K562 (cell line): Measurements from ENCODE around the gene AKAP3. TPM values are rescaled to one million over a fixed set of nuclear protein-coding genes. Genes with fewer than 3 reads are reported as not detected.

Source experiments
- ATAC-seq: fragments of 200-7000 bp; cut with Tn5 transposase; 3 replicates; pipeline ENCODE4 v1.9.1; 2020; ENCODE audit warnings: moderate library complexity
- BruUV-seq: library from RNA; stranded (reverse); fragments of 400-500 nt; replicated peaks from 2 replicates; lab custom pipeline; 2021; lab: Mats Ljungman, UMichigan
- CTCF ChIA-PET: fragments of 300-600 bp; formaldehyde crosslinking; extraction: SDS; loops from one replicate; lab custom pipeline; 2021; ENCODE audit warnings: low intra/inter-chr PET ratio; lab: Yijun Ruan, JAX
- POLR2A ChIA-PET: fragments of 300-600, 350-650 bp; sonication (Branson Sonifier 250); formaldehyde crosslinking; extraction: SDS; loops from one replicate; lab custom pipeline; 2021; ENCODE audit warnings: antibody characterized with exemption, inconsistent platforms; lab: Yijun Ruan, JAX
- DNase-seq, 4 experiments: peaks; one replicate each; pipeline versions ENCODE4 v3.0.0 to v3.0.0-alpha.2; 2011 to 2018; ENCODE audit warnings: low spot score in 3 of 4, mixed read lengths in 3 of 4; ENCODE audit errors: extremely low read depth in 1 of 4
- FAIRE-seq: peaks from 2 replicates; lab custom pipeline; 2011; peaks lifted over from hg19 to GRCh38; lab: Jason Lieb, UNC
- H2AFZ ChIP-seq: 2 replicates; pipeline ENCODE4 v1.6.0; 2011; ENCODE audit warnings: low read depth, low read length, control low read depth, inconsistent platforms
- H3K27ac ChIP-seq: fragments of 200-600 bp; 3 replicates; pipeline ENCODE4 v1.8.0; 2011; ENCODE audit warnings: low read depth, mild to moderate bottlenecking, control low read depth, inconsistent platforms, low read length, moderate library complexity, mixed read lengths; ENCODE audit errors: extremely low read depth
- H3K27me3 ChIP-seq, 2 experiments: fragments of 300-600 bp in 1 of 2; 2 replicates in 1 of 2; 3 replicates in 1 of 2; pipeline versions ENCODE4 v1.6.0 to v1.8.0; 2011; ENCODE audit warnings: inconsistent platforms in 2 of 2, low read length in 2 of 2, mild to moderate bottlenecking in 1 of 2, mixed read lengths in 1 of 2, moderate library complexity in 1 of 2; ENCODE audit not compliant: control insufficient read depth in 2 of 2, insufficient read depth in 2 of 2
- H3K36me3 ChIP-seq: fragments of 300-600 bp; 3 replicates; pipeline ENCODE4 v1.8.0; 2011; ENCODE audit warnings: mild to moderate bottlenecking, low read length, inconsistent platforms; ENCODE audit not compliant: control insufficient read depth, insufficient read depth
- H3K4me1 ChIP-seq, 2 experiments: fragments of 200-600 bp in 1 of 2; replicated peaks in 1 of 2; 2 replicates in 1 of 2; 3 replicates in 1 of 2; pipeline versions ENCODE4 v1.5.1 to v1.8.0; 2011; ENCODE audit warnings: inconsistent platforms in 2 of 2, low read length in 2 of 2, mild to moderate bottlenecking in 1 of 2, mixed read lengths in 1 of 2, moderate library complexity in 1 of 2; ENCODE audit not compliant: control insufficient read depth in 2 of 2, insufficient read depth in 2 of 2
- H3K4me2 ChIP-seq: 2 replicates; pipeline ENCODE4 v1.6.1; 2011; ENCODE audit warnings: low read length, control low read depth, inconsistent platforms, mixed read lengths; ENCODE audit not compliant: insufficient read depth
- H3K4me3 ChIP-seq: fragments of 200-600 bp; sonication (generic), shearing (Covaris generic); 2 replicates; pipeline ENCODE4 v1.5.1; 2016; ENCODE audit warnings: control low read depth, inconsistent platforms
- H3K79me2 ChIP-seq: fragments of 200-600 bp; 3 replicates; pipeline ENCODE4 v1.8.0; 2011; ENCODE audit warnings: low read length, inconsistent platforms; ENCODE audit not compliant: control insufficient read depth, insufficient read depth
- H3K9ac ChIP-seq, 2 experiments: 2 replicates each; pipeline versions ENCODE4 v1.6.0 to v1.6.1; 2011; ENCODE audit warnings: low read depth in 2 of 2, low read length in 2 of 2, control low read depth in 1 of 2, inconsistent platforms in 1 of 2, mild to moderate bottlenecking in 1 of 2, mixed read lengths in 1 of 2; ENCODE audit not compliant: insufficient read depth in 1 of 2
- H3K9me1 ChIP-seq: one replicate; pipeline ENCODE4 v1.6.0; 2011; ENCODE audit warnings: inconsistent platforms, mild to moderate bottlenecking, low read length, moderate library complexity; ENCODE audit not compliant: control insufficient read depth, insufficient read depth
- H3K9me3 ChIP-seq: replicated peaks from 2 replicates; pipeline ENCODE4 v1.5.1; 2011; ENCODE audit warnings: low read depth, low read length, inconsistent platforms; ENCODE audit not compliant: control insufficient read depth, insufficient read depth
- H4K20me1 ChIP-seq: replicated peaks from 2 replicates; pipeline ENCODE4 v1.6.1; 2011; ENCODE audit warnings: low read length, inconsistent platforms, mixed read lengths; ENCODE audit not compliant: control insufficient read depth, insufficient read depth
- CBX3 ChIP-seq, 2 experiments: IDR thresholded peaks; 1 replicate in 1 of 2; 2 replicates in 1 of 2; pipeline ENCODE4 v1.6.1; 2012; ENCODE audit warnings: inconsistent platforms in 2 of 2, low read length in 2 of 2, borderline replicate concordance in 1 of 2, control low read depth in 1 of 2
- FIP1L1 ChIP-seq: fragments of 200-400 bp; formaldehyde crosslinking; IDR thresholded peaks from 2 replicates; pipeline ENCODE4 v1.6.1; 2018; ENCODE audit warnings: mild to moderate bottlenecking, low read depth, low read length; ENCODE audit not compliant: poor library complexity, severe bottlenecking
- GTF2F1 ChIP-seq: IDR thresholded peaks from 2 replicates; pipeline ENCODE4 v1.6.1; 2011; ENCODE audit warnings: low read depth, low read length, improper control_type of control experiment
- RNF2 ChIP-seq: sonication (generic); IDR thresholded peaks from 2 replicates; pipeline ENCODE4 v1.6.1; 2016
- XRCC3 ChIP-seq: fragments of 450-650 bp; IDR thresholded peaks from 2 replicates; pipeline ENCODE4 v1.6.1; 2017; ENCODE audit warnings: mild to moderate bottlenecking, moderate library complexity
- ZNF217 ChIP-seq: sonication (generic); formaldehyde crosslinking; IDR thresholded peaks from 2 replicates; pipeline ENCODE4 v1.8.0; 2022; ENCODE audit warnings: mild to moderate bottlenecking, missing genetic modification reagents
- WGBS: fragments of 100-300 bp; shearing (Covaris generic); methylation state at CpG from one replicate; pipeline ENCODE4 v1.1.6; 2016; ENCODE audit warnings: low coverage, mixed read lengths; ENCODE audit not compliant: insufficient coverage; ENCODE audit errors: missing lambda C conversion rate; 5-methylcytosine and 5-hydroxymethylcytosine counted together
- in situ Hi-C: fragments of 300-500 bp; cut with MboI; formaldehyde crosslinking; loops from 4 replicates; pipeline ENCODE4 v1.15.0; 2018; ENCODE audit warnings: inconsistent platforms, mixed read lengths
- intact Hi-C: fragments of 100-400 bp; cut with micrococcal nuclease; formaldehyde crosslinking; loops from 2 replicates; pipeline ENCODE4 v1.14.2; 2022
- polyA plus RNA-seq, 8 experiments: library from polyadenylated mRNA; depleted of rRNA in 4 of 8; stranded (reverse) in 5 of 8; unstranded in 3 of 8; fragments of >200 nt; fragmentation: Nextera tagmentation in 2 of 8; fragmentation: Illumina TruSeq in 1 of 8; extraction: Ambion mirVana in 2 of 8; extraction: Trizol in 1 of 8; gene quantifications; 2 replicates each; pipeline versions ENCODE4 v1.2.1 to v1.2.3, GENCODE V29; 2011 to 2014; ENCODE audit warnings: inconsistent platforms in 1 of 8, missing spikeins in 1 of 8
- total RNA-seq, 7 experiments: library from RNA; depleted of rRNA in 6 of 7; stranded (reverse); fragments of >200 nt in 6 of 7; fragmentation: Illumina TruSeq in 2 of 7; extraction: Trizol in 2 of 7; gene quantifications; 2 replicates each; pipeline versions ENCODE4 v1.2.1 to v1.2.3, GENCODE V29; 2011 to 2021; ENCODE audit warnings: low replicate concordance in 1 of 7
- TF ChIP-seq, protein P1 (sequence below): fragments of 450-650 bp; IDR thresholded peaks from 2 replicates; pipeline ENCODE4 v1.6.1; 2017; ENCODE audit warnings: mild to moderate bottlenecking, moderate library complexity

Gene AKAP3
- total and polyA plus RNA-seq, 9 of the 15 experiments (the other 6 are each of a cell fraction or from before 2014, with no cell fraction given), result 0.17 to 2.8 (median 0.43) TPM

DNA sequence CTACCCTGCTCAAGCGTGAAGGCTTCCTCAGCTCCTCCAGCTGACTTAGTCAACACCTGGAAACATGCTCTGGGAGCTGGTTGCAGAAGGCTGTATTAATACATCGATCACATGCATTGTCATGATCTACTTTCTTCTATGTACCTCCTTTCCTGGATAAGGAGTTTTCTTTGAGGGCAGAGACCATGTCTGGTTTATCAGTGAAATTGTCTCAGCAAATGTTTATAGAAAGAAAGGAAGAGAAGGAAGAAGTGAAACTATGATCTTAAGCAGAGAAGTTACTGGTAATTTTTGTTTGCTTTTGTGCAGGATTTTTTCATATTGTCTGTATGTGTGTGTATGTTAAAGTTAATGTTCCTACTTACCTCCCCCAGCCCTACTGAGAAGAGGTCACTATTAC is 82.4 kb downstream of the AKAP3 start:
- Histone ChIP-seq H3K27me3 (no peaks in the 10 kb centered on the region), H3K36me3 (no peaks in the 10 kb centered on the region), H3K79me2 (no peaks in the 10 kb centered on the region), H2AFZ (no peak overlapping the region), H3K9me1 (no peaks in the 10 kb centered on the region), H3K4me3 (no peak overlapping the region), H3K4me2 (no peak overlapping the region), H3K27ac (no peak overlapping the region), H3K9me3 (no peaks in the 10 kb centered on the region), H4K20me1 (no peaks in the 10 kb centered on the region), H3K4me1 (peaks cover 11 to 13% of the 10 kb centered on the region in 2 experiments; a peak in 4 of 5 replicates), H3K9ac (no peak overlapping the region)
- no peak for TF ChIP-seq FIP1L1
- no peak for TF ChIP-seq CBX3 (IDR thresholded peaks at IDR 0.05; ENCODE audit: borderline replicate concordance in 1 of 2, low read length in 2 of 2)
- TF ChIP-seq RNF2, result no peak
- TF ChIP-seq XRCC3, result no peak
- TF ChIP-seq, protein P1, sequence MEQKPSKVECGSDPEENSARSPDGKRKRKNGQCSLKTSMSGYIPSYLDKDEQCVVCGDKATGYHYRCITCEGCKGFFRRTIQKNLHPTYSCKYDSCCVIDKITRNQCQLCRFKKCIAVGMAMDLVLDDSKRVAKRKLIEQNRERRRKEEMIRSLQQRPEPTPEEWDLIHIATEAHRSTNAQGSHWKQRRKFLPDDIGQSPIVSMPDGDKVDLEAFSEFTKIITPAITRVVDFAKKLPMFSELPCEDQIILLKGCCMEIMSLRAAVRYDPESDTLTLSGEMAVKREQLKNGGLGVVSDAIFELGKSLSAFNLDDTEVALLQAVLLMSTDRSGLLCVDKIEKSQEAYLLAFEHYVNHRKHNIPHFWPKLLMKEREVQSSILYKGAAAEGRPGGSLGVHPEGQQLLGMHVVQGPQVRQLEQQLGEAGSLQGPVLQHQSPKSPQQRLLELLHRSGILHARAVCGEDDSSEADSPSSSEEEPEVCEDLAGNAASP, result no peak
- no peak for TF ChIP-seq ZNF217 (CRISPR knock-in tag)
- no peak for TF ChIP-seq GTF2F1
- FAIRE-seq (no peak), ATAC-seq (no peak), DNase-seq (no peak)
- in situ Hi-C loops, result no loop called here
- intact Hi-C loops, result no loop called here
- no TSS peak for BruUV-seq
- ChIA-PET POLR2A (interaction anchor here (0.6 kb wide), 1 partner anchor 504 kb away, joined by 3 read pairs; no protein-coding TSS in a partner anchor), CTCF (no interaction called here)
- 58% methylated on average over 2 of the region's 2 CpGs for WGBS

Other genes starting within 250 kb of the AKAP3 start
- gene FGF6, start 203.2 kb downstream of the AKAP3 start, total RNA-seq (2014; rRNA removed), result not detected in 2 replicates
- gene FGF6, start 203.2 kb downstream of the AKAP3 start, total RNA-seq (2014; rRNA removed; fragmentation: Illumina TruSeq; extraction: Trizol), result not detected in 2 replicates
- not detected in 2 replicates for gene FGF6, start 203.2 kb downstream of the AKAP3 start, total RNA-seq (2015; rRNA removed; fragmentation: Illumina TruSeq; extraction: Trizol)
- gene FGF6, start 203.2 kb downstream of the AKAP3 start, total RNA-seq (2021), result not detected in 2 replicates
- 0.14 TPM in 1 of 2 replicates, not detected in the other for gene FGF6, start 203.2 kb downstream of the AKAP3 start, polyA plus RNA-seq (2011; rRNA removed)
- not detected in 2 replicates for gene FGF6, start 203.2 kb downstream of the AKAP3 start, polyA plus RNA-seq (2014; fragmentation: Illumina TruSeq; extraction: Trizol)
- not detected for gene FGF6, start 203.2 kb downstream of the AKAP3 start, polyA plus RNA-seq (2014; fragmentation: Nextera tagmentation; extraction: Ambion mirVana)
- not detected in 2 replicates for gene FGF6, start 203.2 kb downstream of the AKAP3 start, polyA plus RNA-seq (2014; rRNA removed)
- 38.4 and 43.8 TPM in 2 replicates for gene RAD51AP1, start 110.2 kb downstream of the AKAP3 start, total RNA-seq (2014; rRNA removed)
- gene RAD51AP1, start 110.2 kb downstream of the AKAP3 start, total RNA-seq (2014; rRNA removed; fragmentation: Illumina TruSeq; extraction: Trizol), result 89.1 and 102 TPM in 2 replicates
- 63.8 and 64.1 TPM in 2 replicates for gene RAD51AP1, start 110.2 kb downstream of the AKAP3 start, total RNA-seq (2015; rRNA removed; fragmentation: Illumina TruSeq; extraction: Trizol)
- 51.3 and 57.1 TPM in 2 replicates for gene RAD51AP1, start 110.2 kb downstream of the AKAP3 start, total RNA-seq (2021)
- 77.2 and 107 TPM in 2 replicates for gene RAD51AP1, start 110.2 kb downstream of the AKAP3 start, polyA plus RNA-seq (2011; rRNA removed)
- gene RAD51AP1, start 110.2 kb downstream of the AKAP3 start, polyA plus RNA-seq (2014; fragmentation: Illumina TruSeq; extraction: Trizol), result 81.7 and 88.2 TPM in 2 replicates
- gene RAD51AP1, start 110.2 kb downstream of the AKAP3 start, polyA plus RNA-seq (2014; fragmentation: Nextera tagmentation; extraction: Ambion mirVana), result 100 to 1,000 TPM in 1 of 2 experiments, 10 to 100 TPM in 1; 92.5 to 111 TPM
- gene RAD51AP1, start 110.2 kb downstream of the AKAP3 start, polyA plus RNA-seq (2014; rRNA removed), result 85.3 and 90.7 TPM in 2 replicates
- 17.5 and 23.4 TPM in 2 replicates for gene DYRK4, start 86.8 kb downstream of the AKAP3 start, total RNA-seq (2014; rRNA removed)
- 15.8 and 16.1 TPM in 2 replicates for gene DYRK4, start 86.8 kb downstream of the AKAP3 start, total RNA-seq (2014; rRNA removed; fragmentation: Illumina TruSeq; extraction: Trizol)
- 16.5 and 18.4 TPM in 2 replicates for gene DYRK4, start 86.8 kb downstream of the AKAP3 start, total RNA-seq (2015; rRNA removed; fragmentation: Illumina TruSeq; extraction: Trizol)
- gene DYRK4, start 86.8 kb downstream of the AKAP3 start, total RNA-seq (2021), result 13.4 and 17.2 TPM in 2 replicates
- gene DYRK4, start 86.8 kb downstream of the AKAP3 start, polyA plus RNA-seq (2011; rRNA removed), result 26.5 and 27.6 TPM in 2 replicates
- 19.7 and 25.3 TPM in 2 replicates for gene DYRK4, start 86.8 kb downstream of the AKAP3 start, polyA plus RNA-seq (2014; fragmentation: Illumina TruSeq; extraction: Trizol)
- gene DYRK4, start 86.8 kb downstream of the AKAP3 start, polyA plus RNA-seq (2014; fragmentation: Nextera tagmentation; extraction: Ambion mirVana), result 10 to 100 TPM; 37.2 to 37.4 TPM
- gene DYRK4, start 86.8 kb downstream of the AKAP3 start, polyA plus RNA-seq (2014; rRNA removed), result 22.2 and 25.9 TPM in 2 replicates
- 51.8 and 54.8 TPM in 2 replicates for gene NDUFA9, start 63 bp upstream of the AKAP3 start, total RNA-seq (2014; rRNA removed)
- gene NDUFA9, start 63 bp upstream of the AKAP3 start, total RNA-seq (2014; rRNA removed; fragmentation: Illumina TruSeq; extraction: Trizol), result 133 and 138 TPM in 2 replicates
- gene NDUFA9, start 63 bp upstream of the AKAP3 start, total RNA-seq (2015; rRNA removed; fragmentation: Illumina TruSeq; extraction: Trizol), result 108 and 114 TPM in 2 replicates
- 108 and 111 TPM in 2 replicates for gene NDUFA9, start 63 bp upstream of the AKAP3 start, total RNA-seq (2021)
- 102 and 103 TPM in 2 replicates for gene NDUFA9, start 63 bp upstream of the AKAP3 start, polyA plus RNA-seq (2011; rRNA removed)
- gene NDUFA9, start 63 bp upstream of the AKAP3 start, polyA plus RNA-seq (2014; fragmentation: Illumina TruSeq; extraction: Trizol), result 104 and 108 TPM in 2 replicates
- 100 to 1,000 TPM; 330 to 331 TPM for gene NDUFA9, start 63 bp upstream of the AKAP3 start, polyA plus RNA-seq (2014; fragmentation: Nextera tagmentation; extraction: Ambion mirVana)
- 103 and 116 TPM in 2 replicates for gene NDUFA9, start 63 bp upstream of the AKAP3 start, polyA plus RNA-seq (2014; rRNA removed)
- not detected in 2 replicates for gene GALNT8, start 71.3 kb upstream of the AKAP3 start, total RNA-seq (2014; rRNA removed)
- gene GALNT8, start 71.3 kb upstream of the AKAP3 start, total RNA-seq (2014; rRNA removed; fragmentation: Illumina TruSeq; extraction: Trizol), result 0.11 TPM in 1 of 2 replicates, not detected in the other
- gene GALNT8, start 71.3 kb upstream of the AKAP3 start, total RNA-seq (2015; rRNA removed; fragmentation: Illumina TruSeq; extraction: Trizol), result not detected in 2 replicates
- gene GALNT8, start 71.3 kb upstream of the AKAP3 start, total RNA-seq (2021), result 0.07 TPM in 1 of 2 replicates, not detected in the other
- gene GALNT8, start 71.3 kb upstream of the AKAP3 start, polyA plus RNA-seq (2011; rRNA removed), result 0.07 TPM in 1 of 2 replicates, not detected in the other
- not detected in 2 replicates for gene GALNT8, start 71.3 kb upstream of the AKAP3 start, polyA plus RNA-seq (2014; fragmentation: Illumina TruSeq; extraction: Trizol)
- under 1 TPM; 0.21 to 0.23 TPM for gene GALNT8, start 71.3 kb upstream of the AKAP3 start, polyA plus RNA-seq (2014; fragmentation: Nextera tagmentation; extraction: Ambion mirVana)
- gene GALNT8, start 71.3 kb upstream of the AKAP3 start, polyA plus RNA-seq (2014; rRNA removed), result 0.46 TPM in 1 of 2 replicates, not detected in the other